ELR (cell line): ENCODE measurements around the gene TOP3B.
A peak's percentile ranks its signal among the peaks of the same experiment; 100 is the strongest.

Source experiments
- DNase-seq: peaks from one replicate; pipeline ENCODE4 v3.0.0-alpha.2; 2015; ENCODE audit warnings: low read depth

Gene TOP3B

DNA sequence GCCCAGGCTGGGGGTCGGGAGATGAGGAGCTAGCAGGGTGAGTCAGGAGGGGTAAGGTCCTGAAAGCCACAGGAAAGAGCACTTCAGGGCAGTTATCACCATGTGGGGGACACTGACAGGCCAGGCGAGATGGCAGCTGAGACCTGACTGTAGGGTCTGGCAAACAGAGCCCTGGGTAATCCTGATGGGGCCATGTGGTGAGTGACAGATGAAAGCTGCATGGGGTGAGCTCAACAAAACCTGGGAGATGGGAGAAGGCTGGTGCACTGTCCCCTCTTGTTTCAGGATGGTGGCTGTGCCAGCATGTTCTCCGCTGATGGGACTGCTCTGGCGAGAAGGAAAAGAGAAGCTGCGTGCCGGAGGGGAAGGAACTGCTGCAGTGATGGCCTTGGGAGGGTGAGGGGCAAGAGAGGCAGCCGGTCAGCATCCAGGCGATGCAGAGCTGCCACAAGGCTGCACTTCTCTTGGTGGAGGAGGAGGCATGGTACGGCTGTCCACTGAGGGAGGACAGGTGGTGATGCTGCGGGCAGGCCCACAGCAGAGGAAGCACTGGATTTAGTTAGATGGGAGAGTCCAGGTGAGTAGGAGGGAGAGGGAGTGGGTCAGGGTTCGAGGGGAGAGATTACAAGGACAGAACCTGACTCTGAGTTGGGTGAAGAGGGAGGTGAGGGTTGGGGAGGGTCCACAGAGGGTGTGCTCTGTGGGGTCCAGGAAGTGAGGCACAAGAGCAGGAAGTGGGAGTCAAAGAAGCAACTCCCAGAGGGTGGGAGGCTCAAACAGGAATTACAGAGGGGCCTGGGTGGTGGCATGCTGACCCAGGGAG lies 3.8 kb downstream of the TOP3B start:
- no peak for DNase-seq

GRCh38 chr22:21977814-21978213 lies 4.8 kb downstream of the TOP3B start:
- no peak for DNase-seq

GRCh38 chr22:21975854-21976345 lies 6.7 kb downstream of the TOP3B start:
- DNase-seq, result no peak

DNA sequence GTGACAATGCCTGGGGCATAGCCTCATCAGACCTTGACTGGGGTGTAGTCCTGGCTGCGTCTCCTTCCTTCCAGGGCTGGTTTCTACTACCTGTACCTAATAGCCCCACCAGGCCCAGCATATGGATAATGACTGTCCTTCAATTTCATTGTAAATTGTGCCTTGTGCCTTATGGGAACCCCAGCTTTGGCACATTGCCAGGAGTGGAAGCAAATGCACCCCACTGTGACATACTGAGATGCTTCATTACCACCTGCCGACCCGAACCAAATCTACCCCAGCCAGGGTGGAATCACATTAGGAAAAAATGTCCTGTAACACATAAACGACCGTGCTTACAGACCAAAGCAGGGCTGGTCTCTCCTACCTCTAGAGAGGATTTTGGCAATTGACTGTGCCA lies 7.3 kb downstream of the TOP3B start:
- no peak for DNase-seq

DNA sequence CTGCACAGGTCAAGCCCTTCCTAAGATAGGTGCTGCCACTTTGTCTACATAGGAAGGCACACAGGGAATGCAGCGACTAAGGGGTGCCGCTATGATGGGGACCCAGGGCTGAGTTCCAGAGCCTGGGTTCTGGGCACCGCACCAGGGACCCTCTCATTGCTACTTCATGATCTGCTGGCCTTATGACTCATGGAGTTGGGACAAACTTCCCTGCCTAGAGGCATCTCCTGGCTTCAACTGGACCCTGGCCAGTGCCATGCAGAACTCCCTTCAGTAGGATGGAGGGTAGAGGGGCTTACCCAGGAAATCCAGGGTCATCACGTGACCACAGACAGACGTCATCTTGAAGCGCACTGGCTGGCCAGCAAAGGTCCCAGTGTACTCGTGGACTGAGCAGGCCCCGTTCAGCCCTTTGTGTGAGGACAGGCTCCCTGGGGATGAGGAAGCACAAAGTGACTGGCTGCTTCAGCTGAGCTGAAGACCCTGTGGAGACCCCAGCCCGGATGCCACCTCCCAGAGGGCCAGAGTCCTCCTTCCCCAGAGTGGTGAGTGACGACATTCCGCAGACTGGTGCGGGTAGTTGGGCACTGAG lies 8.4 kb downstream of the TOP3B start:
- peak; percentile 12 for DNase-seq

DNA sequence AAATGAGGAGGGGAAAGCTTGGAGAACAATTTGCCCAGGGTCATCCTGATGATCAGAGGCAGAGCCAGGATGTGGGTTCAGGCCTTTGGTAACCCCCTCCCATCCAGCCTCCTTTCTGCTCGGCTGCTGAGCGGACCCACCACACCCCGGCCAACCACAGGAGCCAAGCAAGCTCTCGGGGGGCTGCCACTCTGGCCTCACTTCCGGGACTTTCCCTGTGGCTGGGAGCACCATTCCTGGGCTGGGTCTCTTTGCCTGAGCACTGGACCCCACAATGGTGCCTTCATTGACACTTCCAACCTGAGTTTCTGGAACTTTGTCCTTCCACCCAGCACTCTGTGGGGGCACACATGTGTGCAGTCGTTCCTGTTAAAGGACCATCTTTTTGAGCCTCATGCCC lies 9.8 kb downstream of the TOP3B start:
- DNase-seq, result no peak

GRCh38 chr22:21972293-21972779 lies 10.3 kb downstream of the TOP3B start:
- peak; percentile 45 for DNase-seq

GRCh38 chr22:21971858-21972275 lies 10.7 kb downstream of the TOP3B start:
- DNase-seq, result no peak

- DNase-seq, result no peak
Observed at GRCh38 chr22:21970800-21971617, 11.6 kb downstream of the TOP3B start.

- no peak for DNase-seq
Observed at GRCh38 chr22:21970037-21970799, 12.4 kb downstream of the TOP3B start.

GRCh38 chr22:21968452-21969129 lies 14.0 kb downstream of the TOP3B start:
- no peak for DNase-seq

- no peak for DNase-seq
Observed at GRCh38 chr22:21967693-21968271, 14.8 kb downstream of the TOP3B start.

DNA sequence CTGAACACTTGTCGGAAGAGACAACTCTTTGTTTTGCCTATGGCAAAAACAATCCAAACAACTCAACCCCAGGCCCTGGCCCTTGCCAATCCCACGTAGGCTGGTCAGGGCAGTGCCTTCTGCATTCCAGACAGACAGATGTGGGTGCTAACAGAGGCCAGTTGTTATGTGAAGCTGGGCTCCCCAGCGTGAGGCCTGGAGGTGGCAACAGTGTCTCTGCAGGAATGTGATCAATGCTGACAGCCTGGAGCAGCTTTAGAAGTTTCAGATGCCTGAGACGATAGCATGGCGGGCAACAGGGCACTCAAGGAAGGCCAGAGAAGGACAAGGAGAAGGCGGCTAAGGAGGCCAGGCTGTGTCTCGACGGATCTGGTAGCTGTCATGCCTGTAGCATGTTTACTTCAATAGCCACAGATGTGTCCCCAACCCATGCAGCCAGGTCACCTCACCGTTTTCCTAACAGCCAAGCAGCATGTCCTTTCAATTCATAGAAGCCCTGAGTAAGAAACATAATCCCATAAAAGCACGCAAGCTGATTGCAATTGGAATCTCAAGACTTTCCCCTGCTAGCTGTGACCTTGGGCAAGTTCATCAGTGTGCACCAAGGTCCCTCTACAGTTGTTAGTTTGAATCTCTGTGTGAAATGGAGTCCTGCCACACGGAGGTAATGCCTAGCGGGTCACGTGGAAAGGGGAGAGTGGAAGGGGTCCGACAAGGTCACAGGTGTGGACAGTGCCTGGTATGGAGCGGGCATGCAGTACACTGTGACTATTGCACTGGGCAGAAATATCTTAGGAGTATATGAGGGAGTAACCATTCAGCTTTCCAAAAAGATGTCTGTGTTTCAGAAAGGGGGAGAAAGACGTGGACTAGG lies 15.7 kb downstream of the TOP3B start:
- DNase-seq, result no peak

- DNase-seq, result no peak
Observed at GRCh38 chr22:21965762-21966288, 16.8 kb downstream of the TOP3B start.

GRCh38 chr22:21964918-21965484 lies 17.6 kb downstream of the TOP3B start:
- DNase-seq, result no peak

DNA sequence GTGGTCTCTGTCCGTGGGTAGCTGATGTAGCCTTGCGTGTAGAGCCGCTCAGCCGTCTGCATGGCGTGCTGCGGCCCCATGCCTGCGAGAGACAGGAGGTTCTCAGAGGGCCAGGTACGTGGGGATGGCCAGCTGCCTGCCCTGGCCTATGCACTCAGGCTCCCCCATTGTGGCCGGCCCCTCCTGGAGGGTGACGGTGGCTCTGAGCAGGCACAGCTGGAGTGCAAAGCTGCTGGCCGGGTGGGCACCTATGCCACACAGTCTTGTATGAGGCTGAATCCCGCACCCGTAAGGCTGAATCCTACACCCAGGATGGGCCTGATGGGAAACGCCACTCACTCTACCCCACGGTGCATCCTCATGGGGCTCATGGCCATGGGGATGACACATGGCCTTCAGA lies 18.4 kb downstream of the TOP3B start:
- DNase-seq, result no peak

GRCh38 chr22:21963790-21964211 lies 18.8 kb downstream of the TOP3B start:
- no peak for DNase-seq

- DNase-seq, result no peak
Observed at GRCh38 chr22:21963286-21963685, 19.3 kb downstream of the TOP3B start.

DNA sequence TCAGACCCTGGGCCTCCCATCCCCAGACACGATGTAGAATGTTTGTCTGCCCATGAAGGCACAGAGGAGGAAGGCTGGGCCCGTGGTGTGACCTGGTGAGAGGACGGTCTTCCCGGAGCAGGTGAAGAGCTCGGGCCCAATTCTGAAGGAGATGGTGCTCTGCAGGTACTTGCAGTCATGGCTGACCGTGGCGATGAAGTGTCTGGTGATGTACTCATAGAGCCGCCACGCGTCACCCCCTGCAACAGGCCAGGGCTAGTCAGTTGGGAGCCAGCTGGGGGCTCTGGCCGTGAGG lies 20.0 kb downstream of the TOP3B start:
- DNase-seq, result no peak
